D721Med (cell line): ENCODE measurements around the gene XIRP2.
"Not testable (repeated sequence)": the region's sequence is repeated elsewhere in the genome, so short reads cannot be mapped to it uniquely, and the experiment has no call there.

Source experiments
- DNase-seq: peaks from one replicate; pipeline ENCODE4 v3.0.0; 2011; ENCODE audit warnings: low spot score; ENCODE audit not compliant: insufficient read length
- FAIRE-seq: peaks from 2 replicates; lab custom pipeline; 2011; peaks lifted over from hg19 to GRCh38; lab: Jason Lieb, UNC
- CTCF ChIP-seq: IDR thresholded peaks from 2 replicates; pipeline ENCODE4 v1.5.1; 2012; ENCODE audit warnings: mild to moderate bottlenecking, control low read depth; ENCODE audit not compliant: insufficient read depth; ENCODE audit errors: missing control alignments

The XIRP2 gene

GRCh38 chr2:167017021-167017420 lies 128.7 kb downstream of the XIRP2 start:
- no peak for FAIRE-seq

GRCh38 chr2:167018590-167018989 lies 130.3 kb downstream of the XIRP2 start:
- DNase-seq, result no peak
- no peak for FAIRE-seq
- no peak for TF ChIP-seq CTCF

More at GRCh38 chr2:167017021-167017420, 128.7 kb downstream of the XIRP2 start:
- no peak for DNase-seq
- TF ChIP-seq CTCF, result no peak

- no peak for FAIRE-seq
- TF ChIP-seq CTCF, result no peak
- DNase-seq, result no peak
Observed at GRCh38 chr2:167028503-167028902, 140.2 kb downstream of the XIRP2 start.

- not testable (repeated sequence) for FAIRE-seq, DNase-seq
Observed at GRCh38 chr2:167034976-167035375, 146.7 kb downstream of the XIRP2 start.

- no peak for DNase-seq
- no peak for TF ChIP-seq CTCF
- FAIRE-seq, result no peak
Observed at GRCh38 chr2:167048829-167049228, 160.5 kb downstream of the XIRP2 start.

- FAIRE-seq (no peak), DNase-seq (no peak)
- TF ChIP-seq CTCF, result no peak
Observed at GRCh38 chr2:167049659-167050058, 161.4 kb downstream of the XIRP2 start.

GRCh38 chr2:167052825-167053224 lies 164.5 kb downstream of the XIRP2 start:
- FAIRE-seq, result peak; percentile 41
- no peak for TF ChIP-seq CTCF
- DNase-seq, result no peak

GRCh38 chr2:167054881-167055280 lies 166.6 kb downstream of the XIRP2 start:
- no peak for FAIRE-seq
- TF ChIP-seq CTCF, result no peak
- no peak for DNase-seq
